Posterior vena cava (tissue), 2 donors: ENCODE measurements around the gene PCNX3. TPM values are rescaled to one million over a fixed set of nuclear protein-coding genes. Genes with fewer than 3 reads are reported as not detected.
A peak's percentile ranks its signal among the peaks of the same experiment; 100 is the strongest.
"Not testable (repeated sequence)": the region's sequence is repeated elsewhere in the genome, so short reads cannot be mapped to it uniquely, and the experiment has no call there.

ENCODE experiments used
- DNase-seq: peaks from one replicate; pipeline ENCODE4 v3.0.0-alpha.2; 2020; ENCODE audit warnings: low spot score
- intact Hi-C, 2 donors: fragments of 100-400 bp; cut with DNase I; formaldehyde crosslinking; loops; one replicate each; pipeline versions ENCODE4 v1.14.1 to v1.14.2; 2022 to 2023
- total RNA-seq, 2 donors: library from RNA; stranded (reverse); fragmentation: NEBNext Ultra II Directional; extraction: Animal tissue kit (Norgen Biotek cat#: 25700); gene quantifications; one replicate each; pipeline ENCODE4 v1.2.1, GENCODE V29; 2021
- donor health status: DM: yes; HTN: yes; CAD: no.
- donor health status: DM: yes; HTN: yes; CAD: no.

The PCNX3 gene
- total RNA-seq, 2 donors from 2014 or later = 21.3 to 22.6 TPM

DNA sequence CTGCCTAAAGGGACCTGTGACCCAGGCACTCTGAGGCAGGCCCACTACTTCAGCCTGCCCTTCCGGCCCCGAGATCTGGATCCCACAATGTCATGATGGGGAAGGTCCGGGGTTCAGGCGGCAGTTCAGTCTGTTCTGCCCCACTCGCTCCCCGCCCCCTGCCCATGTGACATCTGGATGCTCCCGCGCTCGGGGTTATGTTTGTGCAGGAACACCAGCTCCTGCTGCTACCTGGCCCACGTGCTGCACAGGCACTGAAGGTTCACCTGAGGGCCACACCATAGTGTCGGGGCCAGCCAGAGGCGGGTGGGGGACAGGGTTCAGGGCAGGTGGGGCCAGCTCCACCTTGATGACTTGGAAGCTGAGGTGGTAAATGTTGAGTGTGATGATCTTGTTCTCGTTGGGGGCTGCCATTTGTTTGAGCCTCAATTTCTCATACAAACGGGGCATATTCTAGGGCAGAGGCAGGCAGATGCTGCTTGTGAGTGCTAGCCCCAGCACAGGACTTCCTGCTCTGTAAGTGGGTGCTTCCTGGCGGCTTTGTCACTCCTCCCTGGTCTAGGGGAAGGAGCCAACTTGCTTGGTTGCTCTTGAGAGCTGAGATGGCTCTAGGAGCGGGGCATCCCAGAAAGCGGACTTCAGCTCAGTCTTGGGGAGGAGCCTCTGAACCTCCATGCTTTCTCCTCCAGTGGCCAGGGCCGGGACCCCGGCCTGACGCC is 18.0 kb downstream of the PCNX3 start:
- intact Hi-C loops = loop anchor here in 1 of 2 donors (5.0 to 10.0 kb wide), 2 partner anchors 139 to 361 kb away; no protein-coding TSS in a partner anchor

DNA sequence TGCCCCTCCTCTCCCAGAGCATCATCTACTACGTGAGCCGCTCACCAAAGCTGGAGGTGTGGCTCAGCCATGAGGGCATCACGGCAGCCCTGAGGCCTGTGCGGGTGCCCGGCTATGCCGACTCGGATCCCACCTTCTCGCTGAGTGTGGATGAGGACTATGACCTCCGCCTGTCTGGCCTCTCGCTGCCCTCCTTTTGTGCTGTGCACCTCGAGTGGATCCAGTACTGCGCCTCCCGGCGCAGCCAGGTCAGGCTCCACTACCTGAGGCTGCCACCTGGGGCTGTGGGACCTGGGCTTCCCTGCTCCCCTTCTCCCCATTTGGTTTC is 18.5 kb downstream of the PCNX3 start:
- DNase-seq = no peak
- intact Hi-C loops = loop anchor here in 1 of 2 donors (5.0 to 10.0 kb wide), 2 partner anchors 138 to 361 kb away; no protein-coding TSS in a partner anchor

More for the DNA sequence above, 18.0 kb downstream of the PCNX3 start:
- no peak for DNase-seq

DNA sequence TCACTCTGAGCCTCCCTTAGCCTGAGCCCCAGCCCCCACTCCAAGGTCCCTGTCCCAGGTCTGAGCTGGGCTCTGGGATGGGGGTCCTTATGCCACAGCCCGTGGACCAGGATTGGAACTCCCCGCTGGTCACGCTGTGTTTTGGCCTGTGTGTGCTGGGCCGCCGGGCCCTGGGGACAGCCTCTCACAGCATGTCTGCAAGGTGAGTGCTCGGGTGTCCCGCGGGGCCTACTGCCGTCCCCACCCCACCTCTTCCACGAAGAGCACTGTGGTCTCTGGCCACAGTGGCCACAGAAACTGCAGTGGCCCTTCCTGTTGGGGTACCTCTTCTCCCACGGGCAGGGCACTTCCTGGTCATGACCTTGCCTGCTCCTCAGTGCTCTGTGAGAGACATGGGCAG is 18.9 kb downstream of the PCNX3 start:
- no peak for DNase-seq
- intact Hi-C loops = loop anchor here in 1 of 2 donors (5.0 to 10.0 kb wide), 2 partner anchors 138 to 360 kb away; no protein-coding TSS in a partner anchor

DNA sequence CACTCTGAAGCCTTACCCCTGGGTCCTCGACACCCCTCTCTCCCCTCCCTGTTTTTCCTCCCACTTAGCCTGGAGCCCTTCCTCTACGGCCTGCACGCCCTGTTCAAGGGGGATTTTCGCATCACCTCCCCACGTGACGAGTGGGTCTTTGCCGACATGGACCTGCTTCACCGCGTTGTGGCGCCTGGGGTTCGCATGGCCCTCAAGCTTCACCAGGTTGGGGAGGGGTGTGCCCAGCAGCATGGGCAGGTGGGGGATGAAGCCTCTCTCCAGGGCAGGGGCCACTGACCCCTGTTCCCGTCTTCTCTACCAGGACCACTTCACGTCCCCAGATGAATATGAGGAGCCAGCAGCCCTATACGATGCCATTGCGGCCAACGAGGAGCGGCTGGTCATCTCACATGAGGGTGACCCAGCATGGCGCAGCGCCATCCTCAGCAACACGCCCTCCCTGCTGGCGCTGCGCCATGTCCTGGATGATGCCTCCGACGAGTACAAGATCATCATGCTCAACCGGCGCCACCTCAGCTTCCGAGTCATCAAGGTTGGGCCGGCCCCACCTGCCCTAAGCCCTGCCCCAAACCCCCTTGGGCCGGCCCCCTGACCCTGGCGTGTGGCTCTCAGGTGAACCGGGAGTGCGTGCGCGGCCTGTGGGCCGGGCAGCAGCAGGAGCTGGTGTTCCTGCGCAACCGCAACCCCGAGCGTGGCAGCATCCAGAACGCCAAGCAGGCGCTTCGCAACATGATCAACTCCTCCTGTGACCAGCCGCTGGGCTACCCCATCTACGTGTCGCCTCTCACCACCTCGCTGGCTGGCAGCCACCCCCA is 19.5 kb downstream of the PCNX3 start:
- intact Hi-C loops = loop anchor here in 1 of 2 donors (5.0 to 10.0 kb wide), 2 partner anchors 137 to 360 kb away; no protein-coding TSS in a partner anchor
- no peak for DNase-seq

DNA sequence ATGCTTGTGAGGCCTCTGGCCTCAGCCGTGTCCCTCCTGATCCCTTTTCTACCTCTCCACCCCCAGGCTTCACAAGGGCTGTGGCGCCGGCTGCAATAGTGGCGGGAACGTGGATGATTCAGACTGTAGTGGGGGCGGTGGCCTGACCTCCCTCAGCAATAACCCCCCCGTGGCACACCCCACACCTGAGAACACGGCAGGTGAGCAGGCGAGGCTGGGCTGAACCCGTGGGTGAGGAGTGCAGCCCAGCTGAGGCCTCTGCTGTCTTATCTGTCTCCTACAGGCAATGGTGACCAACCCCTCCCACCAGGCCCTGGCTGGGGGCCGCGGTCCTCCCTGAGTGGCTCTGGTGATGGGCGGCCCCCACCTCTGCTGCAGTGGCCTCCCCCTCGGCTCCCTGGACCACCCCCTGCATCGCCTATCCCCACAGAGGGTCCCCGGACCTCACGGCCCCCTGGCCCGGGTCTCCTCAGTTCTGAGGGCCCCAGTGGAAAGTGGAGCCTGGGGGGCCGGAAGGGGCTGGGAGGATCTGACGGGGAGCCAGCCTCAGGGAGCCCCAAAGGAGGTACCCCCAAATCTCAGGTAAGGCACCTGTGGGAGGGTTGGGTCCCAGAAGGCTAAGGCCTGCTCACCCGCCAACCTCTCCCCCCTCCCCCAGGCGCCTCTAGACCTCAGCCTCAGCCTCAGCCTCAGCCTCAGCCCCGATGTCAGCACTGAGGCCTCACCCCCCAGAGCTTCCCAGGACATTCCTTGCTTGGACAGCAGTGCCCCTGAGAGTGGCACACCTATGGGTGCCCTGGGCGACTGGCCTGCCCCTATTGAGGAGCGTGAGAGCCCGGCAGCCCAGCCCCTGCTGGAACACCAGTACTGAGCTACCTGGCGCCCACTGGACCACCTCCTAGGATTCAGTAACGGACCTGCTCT is 20.8 kb downstream of the PCNX3 start:
- DNase-seq = no peak
- intact Hi-C loops = loop anchor here in 1 of 2 donors (10.0 kb wide), 1 partner anchor 358 kb away; no protein-coding TSS in a partner anchor

DNA sequence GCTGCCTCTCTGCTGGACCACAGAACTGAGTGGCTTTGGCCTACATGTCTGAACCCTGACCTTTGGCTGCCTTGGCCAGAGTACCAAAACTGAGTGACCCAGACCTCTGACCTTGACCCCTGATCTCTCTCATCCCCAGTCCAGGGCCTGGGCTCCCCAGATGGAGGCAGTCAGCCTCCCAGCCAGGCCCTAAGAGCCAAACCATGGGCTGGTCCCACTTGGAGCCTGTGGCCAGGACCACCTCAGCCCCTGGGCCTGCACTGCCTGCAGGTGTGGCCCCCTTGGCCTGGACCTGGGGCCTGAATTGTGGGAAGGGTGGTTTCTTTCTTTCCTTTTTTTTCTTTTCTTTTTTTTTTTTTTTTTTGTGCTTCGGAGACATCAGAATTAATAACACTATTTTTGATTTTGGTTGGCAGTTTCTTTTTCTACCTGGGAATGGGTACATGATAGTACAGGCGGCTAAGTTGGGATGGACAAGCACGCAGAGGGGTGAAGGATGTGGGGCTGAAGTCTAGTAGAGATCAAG is 21.5 kb downstream of the PCNX3 start:
- intact Hi-C loops = loop anchor here in 1 of 2 donors (10.0 kb wide), 1 partner anchor 358 kb away; no protein-coding TSS in a partner anchor
- DNase-seq = no peak

DNA sequence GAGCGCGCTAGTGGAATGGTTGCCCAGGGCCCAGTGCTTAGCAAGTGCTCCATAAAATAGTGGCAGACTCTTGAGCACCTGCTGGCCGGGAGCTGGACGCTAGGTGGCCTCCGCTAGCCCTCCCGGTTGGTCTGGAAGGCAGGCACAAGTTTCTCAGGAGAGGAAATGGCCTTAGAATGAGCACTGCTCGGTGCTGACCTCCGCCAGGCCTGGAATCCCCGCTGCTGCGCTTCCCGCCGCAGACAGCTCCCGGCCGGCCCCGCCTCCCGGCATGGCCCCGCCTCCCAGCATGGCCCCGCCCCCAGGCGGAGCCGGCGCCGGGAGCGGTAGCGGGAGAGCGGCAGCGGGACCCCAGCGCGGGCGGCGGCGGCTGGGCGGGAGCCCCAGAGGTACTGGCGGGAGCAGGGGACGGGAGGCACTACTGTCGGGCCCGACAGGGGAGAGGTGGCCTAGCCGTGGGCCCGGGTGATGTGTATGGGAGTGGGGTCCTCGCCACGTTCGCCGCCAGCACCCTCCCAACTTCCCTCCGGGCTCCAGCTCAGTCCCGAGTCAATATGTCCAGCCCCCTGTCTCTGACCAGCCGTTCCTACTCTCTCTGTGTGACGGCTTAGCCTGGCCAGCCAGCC is 22.3 kb downstream of the PCNX3 start, which contains the start of gene SIPA1:
Gene SIPA1 (plus strand): TSS at position 308 of the 626 bp plus-strand sequence. CDS start 2,821 bp downstream, outside the sequence.
- peak; percentile 93 for DNase-seq
- intact Hi-C loops = loop anchor here in 1 of 2 donors (10.0 kb wide), 1 partner anchor 357 kb away; no protein-coding TSS in a partner anchor

DNA sequence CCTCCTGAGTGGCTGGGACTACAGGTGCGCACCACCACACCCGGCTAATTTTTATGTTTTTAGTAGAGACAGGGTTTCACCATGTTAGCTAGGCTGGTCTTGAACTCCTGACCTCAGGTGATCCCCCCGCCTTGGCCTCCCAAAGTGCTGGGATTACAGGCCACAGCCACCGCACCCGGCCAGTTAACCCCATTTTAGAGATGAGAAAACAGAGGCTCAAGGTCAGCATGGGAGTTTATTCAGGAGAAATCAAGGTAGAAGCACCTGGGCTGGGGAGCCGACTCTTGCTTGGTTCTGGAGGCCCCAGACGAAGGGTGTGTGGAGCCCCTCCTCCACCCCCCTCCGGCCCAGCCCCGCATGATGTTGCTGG is 23.6 kb downstream of the PCNX3 start:
- not testable (repeated sequence) for DNase-seq
- intact Hi-C loops = loop anchor here in 1 of 2 donors (10.0 kb wide), 1 partner anchor 356 kb away; no protein-coding TSS in a partner anchor

DNA sequence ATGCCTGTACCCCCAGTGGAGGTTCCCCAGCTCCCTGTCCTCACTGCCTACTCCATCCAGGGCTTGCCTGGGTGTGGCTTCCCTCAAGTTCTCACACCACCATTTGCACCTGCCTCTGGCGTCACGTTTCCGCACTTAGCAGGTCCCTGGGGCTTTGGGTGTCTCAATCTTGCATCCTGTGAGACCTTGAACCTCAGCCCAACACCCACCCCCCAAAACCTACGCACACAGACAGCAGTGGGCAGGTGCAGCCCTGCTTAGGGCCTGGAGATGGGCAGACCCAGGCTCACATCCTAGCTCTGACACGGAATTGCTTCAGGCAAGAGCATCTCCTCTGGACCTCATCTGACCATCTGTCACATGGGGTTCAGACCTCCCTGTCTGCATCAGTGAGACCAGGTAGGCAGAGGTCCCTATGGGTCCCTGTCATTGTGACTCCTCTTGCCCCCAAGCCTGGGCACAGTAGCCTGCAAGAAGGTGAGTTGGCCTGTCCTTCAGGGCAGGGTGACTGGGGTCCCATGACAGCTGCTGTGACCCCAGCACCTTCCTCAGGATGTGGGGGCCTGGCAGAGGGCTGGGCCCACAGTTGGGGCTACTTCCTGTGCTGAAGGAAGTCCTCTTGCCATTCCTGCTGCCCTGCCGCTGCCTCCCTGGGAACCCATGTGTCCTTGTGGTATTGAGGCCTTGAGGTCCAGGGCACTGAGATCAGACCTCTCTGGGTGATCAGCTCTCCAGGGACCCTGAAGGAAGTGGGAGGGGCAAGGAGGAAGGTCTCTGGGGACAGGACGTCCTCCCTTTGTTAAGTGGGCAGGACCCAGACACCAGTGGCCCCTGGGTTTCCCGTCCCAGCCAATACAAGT is 24.3 kb downstream of the PCNX3 start:
- intact Hi-C loops = loop anchor here in 1 of 2 donors (10.0 kb wide), 1 partner anchor 355 kb away; no protein-coding TSS in a partner anchor
- no peak for DNase-seq

DNA sequence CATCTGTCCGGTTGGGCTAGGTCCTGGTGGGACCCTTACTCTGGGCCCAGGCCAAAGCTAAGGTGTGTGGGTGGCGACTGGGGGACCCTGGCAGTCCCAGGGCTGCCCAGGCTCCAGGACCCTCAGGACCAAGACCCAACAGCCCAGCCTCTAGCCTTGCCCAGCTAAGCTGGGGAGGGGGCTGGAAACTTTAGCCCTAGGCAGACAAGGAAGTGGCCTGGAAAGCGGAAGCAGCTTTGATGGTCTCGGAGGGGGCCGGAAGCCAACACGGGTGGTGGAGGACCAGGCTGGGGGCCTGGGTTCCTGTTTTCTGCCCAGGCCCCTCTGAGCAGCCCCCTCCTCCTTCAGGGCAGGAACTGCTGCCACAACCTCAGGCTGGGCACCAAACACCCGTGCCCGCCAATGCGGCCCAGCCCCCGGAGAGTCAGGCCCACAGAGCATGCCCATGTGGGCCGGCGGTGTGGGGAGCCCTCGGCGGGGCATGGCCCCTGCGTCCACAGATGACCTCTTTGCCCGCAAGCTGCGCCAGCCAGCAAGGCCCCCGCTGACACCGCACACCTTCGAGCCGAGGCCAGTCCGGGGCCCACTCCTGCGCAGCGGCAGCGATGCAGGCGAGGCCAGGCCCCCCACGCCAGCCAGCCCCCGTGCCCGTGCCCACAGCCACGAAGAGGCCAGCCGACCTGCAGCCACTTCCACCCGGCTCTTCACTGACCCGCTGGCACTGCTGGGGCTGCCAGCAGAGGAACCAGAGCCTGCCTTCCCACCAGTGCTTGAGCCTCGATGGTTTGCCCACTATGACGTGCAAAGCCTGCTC is 25.1 kb downstream of the PCNX3 start:
- DNase-seq = peak; percentile 90
- intact Hi-C loops = no loop called here

DNA sequence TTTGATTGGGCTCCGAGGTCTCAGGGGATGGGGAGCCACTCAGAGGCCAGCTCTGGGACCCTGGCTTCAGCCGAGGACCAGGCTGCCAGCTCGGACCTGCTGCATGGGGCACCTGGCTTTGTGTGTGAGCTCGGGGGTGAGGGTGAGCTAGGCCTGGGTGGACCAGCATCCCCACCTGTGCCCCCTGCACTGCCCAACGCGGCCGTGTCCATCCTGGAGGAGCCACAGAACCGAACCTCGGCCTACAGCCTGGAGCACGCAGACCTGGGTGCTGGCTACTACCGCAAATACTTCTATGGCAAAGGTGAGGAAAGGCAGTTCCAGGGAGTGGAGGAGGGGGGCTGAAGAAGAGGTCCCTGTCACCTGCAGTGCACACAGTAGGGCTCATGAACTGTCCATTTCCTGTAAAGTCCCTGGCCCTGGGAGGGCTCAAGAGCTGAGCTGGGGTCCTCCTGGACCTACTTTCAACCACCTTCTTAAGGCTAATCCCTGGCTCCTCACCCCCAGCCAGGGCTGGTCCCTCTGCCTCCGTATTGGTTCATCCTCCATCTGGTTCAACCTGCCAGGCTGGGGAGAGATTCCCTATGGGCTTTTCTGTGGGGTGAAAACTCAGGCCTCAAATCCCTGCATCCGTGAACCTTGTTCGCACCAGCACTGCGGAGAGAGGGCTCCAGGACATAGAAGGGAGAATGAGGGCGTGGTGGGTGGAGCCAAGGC is 25.9 kb downstream of the PCNX3 start:
- no peak for DNase-seq
- intact Hi-C loops = no loop called here

DNA sequence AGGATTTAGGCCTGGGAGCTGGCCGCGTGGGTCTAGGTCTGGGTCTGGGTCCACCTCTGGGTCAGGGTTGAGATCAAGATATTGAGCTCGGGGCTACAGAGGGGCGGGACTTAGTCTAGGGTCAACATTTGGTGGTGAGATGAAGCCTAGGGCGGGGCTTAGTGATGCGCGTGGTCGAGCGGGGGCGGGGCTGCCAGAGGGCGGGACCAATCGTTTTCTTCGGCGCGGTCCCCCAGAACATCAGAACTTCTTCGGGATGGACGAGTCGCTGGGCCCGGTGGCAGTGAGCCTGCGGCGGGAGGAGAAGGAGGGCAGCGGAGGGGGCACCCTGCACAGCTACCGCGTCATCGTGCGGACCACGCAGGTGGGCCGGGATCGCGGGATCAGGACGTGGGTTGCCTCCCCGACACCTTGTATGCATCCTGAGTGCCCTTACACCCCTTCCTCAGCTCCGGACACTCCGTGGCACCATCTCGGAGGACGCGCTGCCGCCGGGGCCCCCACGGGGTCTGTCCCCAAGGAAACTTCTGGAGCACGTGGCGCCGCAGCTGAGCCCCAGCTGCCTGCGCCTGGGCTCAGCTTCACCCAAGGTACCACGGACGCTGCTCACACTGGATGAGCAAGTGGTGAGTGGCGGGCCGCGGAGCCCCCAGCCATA is 26.6 kb downstream of the PCNX3 start:
- DNase-seq = peak; percentile 76
- intact Hi-C loops = no loop called here

DNA sequence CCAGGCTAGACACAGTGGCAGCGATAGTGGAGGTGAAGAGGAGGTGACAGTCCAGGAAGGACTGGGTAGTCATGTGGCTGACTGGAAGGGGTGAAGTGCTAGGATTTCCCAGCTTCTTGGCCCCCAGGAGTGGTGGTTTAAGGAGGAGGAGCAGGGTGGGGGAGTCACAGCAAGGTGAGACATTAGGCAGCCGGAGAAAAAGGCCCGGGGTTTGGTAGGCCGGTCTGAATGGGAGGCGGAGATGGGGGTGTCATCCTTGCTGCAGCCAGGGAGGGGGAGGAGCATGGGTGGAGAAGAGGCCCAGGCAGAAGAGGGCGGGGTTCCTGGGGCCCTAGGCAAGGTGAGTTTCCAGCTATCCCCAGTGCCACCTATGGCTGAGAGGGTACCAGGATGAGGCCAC is 28.4 kb downstream of the PCNX3 start:
- DNase-seq = no peak
- intact Hi-C loops = no loop called here

DNA sequence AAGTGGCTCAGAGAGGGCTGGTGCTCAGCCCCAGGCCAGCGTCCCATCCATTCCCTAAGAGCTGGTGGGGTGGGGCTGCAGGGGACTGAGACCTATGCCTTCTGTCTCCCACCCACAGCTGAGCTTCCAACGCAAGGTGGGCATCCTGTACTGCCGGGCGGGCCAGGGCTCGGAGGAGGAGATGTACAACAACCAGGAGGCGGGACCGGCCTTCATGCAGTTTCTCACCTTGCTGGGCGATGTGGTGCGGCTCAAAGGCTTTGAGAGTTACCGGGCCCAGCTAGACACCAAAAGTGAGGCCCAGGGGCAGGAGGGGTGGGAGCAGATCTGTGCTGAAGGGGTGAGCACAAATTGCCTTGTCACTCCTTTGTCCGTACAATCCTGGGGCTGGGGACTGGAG is 29.3 kb downstream of the PCNX3 start:
- intact Hi-C loops = no loop called here

DNA sequence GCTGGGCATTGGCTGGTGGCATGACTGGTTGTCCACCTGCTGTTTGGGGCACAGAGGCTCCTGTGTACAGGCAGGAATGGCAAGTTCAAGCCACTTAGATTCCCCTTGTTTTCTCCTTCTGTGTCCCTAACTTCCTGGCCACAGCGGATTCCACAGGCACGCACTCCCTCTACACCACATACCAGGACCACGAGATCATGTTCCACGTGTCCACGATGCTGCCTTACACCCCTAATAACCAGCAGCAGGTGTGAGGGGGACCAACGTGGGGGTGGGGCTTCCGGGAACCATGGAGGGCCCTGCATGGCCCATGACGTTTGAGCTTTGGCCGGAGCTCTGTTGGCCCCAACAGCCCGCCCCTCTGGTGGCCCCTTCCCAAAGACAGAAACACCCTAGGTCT is 30.1 kb downstream of the PCNX3 start:
- intact Hi-C loops = no loop called here
- DNase-seq = peak; percentile 67

More for the DNA sequence above, 29.3 kb downstream of the PCNX3 start:
- no peak for DNase-seq
